OCI-LY3 (cell line): Measurements from ENCODE around the gene DGCR6L.

Experiments
- H2AFZ ChIP-seq: fragments of 200-600, 300-600 bp; shearing (Covaris generic); 2 replicates; pipeline ENCODE4 v1.6.0; 2014; ENCODE audit warnings: antibody characterized with exemption, low read depth, low read length
- H3K27ac ChIP-seq: fragments of 200-600, 300-600 bp; sonication (generic); 2 replicates; pipeline ENCODE4 v1.5.1; 2014; ENCODE audit warnings: mild to moderate bottlenecking, low read length, moderate library complexity, mixed read lengths
- H3K27me3 ChIP-seq: fragments of 200-600, 300-600 bp; sonication (generic); 2 replicates; pipeline ENCODE4 v1.6.1; 2014; ENCODE audit warnings: low read depth, low read length, mixed read lengths
- H3K36me3 ChIP-seq: fragments of 200-600, 300-600 bp; sonication (generic); replicated peaks from 2 replicates; pipeline ENCODE3; 2014; ENCODE audit warnings: low read depth, low read length, mixed read lengths
- H3K4me1 ChIP-seq: fragments of 300-600, 200-600 bp; sonication (generic); 2 replicates; pipeline ENCODE4 v1.6.1; 2014; ENCODE audit warnings: low read length, mixed read lengths
- H3K4me2 ChIP-seq: fragments of 200-600, 300-600 bp; sonication (generic); 2 replicates; pipeline ENCODE4 v1.6.1; 2014; ENCODE audit warnings: low read length, mixed read lengths
- H3K4me3 ChIP-seq: fragments of 300-600, 200-600 bp; sonication (generic); 2 replicates; pipeline ENCODE4 v1.5.1; 2014; ENCODE audit warnings: antibody characterized with exemption, mild to moderate bottlenecking, low read length, moderate library complexity
- H3K79me2 ChIP-seq: fragments of 300-600, 200-600 bp; shearing (Covaris generic); 2 replicates; pipeline ENCODE4 v1.6.1; 2014; ENCODE audit warnings: mild to moderate bottlenecking, low read length, mixed read lengths
- H3K9ac ChIP-seq: fragments of 300-600, 200-600 bp; shearing (Covaris generic); 2 replicates; pipeline ENCODE4 v1.6.0; 2014; ENCODE audit warnings: mild to moderate bottlenecking, low read length, moderate library complexity
- H3K9me3 ChIP-seq: fragments of 200-600, 300-600 bp; shearing (Covaris generic); 2 replicates; pipeline ENCODE4 v1.6.1; 2014; ENCODE audit warnings: low read length, mixed read lengths; ENCODE audit not compliant: insufficient read depth
- H4K20me1 ChIP-seq: fragments of 200-600, 300-600 bp; sonication (generic); 2 replicates; pipeline ENCODE4 v1.6.1; 2016; ENCODE audit warnings: low read length, mixed read lengths; ENCODE audit not compliant: insufficient read depth
- CTCF ChIP-seq: fragments of 200-600, 300-600 bp; sonication (generic); IDR thresholded peaks from 2 replicates; pipeline ENCODE4 v1.5.1; 2014; ENCODE audit warnings: antibody characterized with exemption, low read length, low read depth
- EZH2phosphoT487 ChIP-seq: fragments of 200-600 bp; shearing (Covaris generic); IDR thresholded peaks from 2 replicates; pipeline ENCODE4 v1.6.1; 2018; ENCODE audit warnings: antibody characterized with exemption, mixed run types, low read depth

Gene DGCR6L

GRCh38 chr22:20292108-20292507, 27.8 kb downstream of the DGCR6L start:
- no peaks in the 10 kb centered on the region for H3K9me3 ChIP-seq
- H3K27me3 ChIP-seq, result peaks cover 19% of the 10 kb centered on the region
- H3K4me2 ChIP-seq, result no peak overlapping the region
- no peaks in the 10 kb centered on the region for H3K36me3 ChIP-seq
- no peak overlapping the region for H3K9ac ChIP-seq
- no peaks in the 10 kb centered on the region for H3K79me2 ChIP-seq
- H3K4me1 ChIP-seq, result no peaks in the 10 kb centered on the region
- no peaks in the 10 kb centered on the region for H4K20me1 ChIP-seq
- TF ChIP-seq CTCF, result no peak
- no peak for TF ChIP-seq EZH2phosphoT487
- H2AFZ ChIP-seq, result no peak overlapping the region
- no peak overlapping the region for H3K4me3 ChIP-seq
- H3K27ac ChIP-seq, result no peak overlapping the region

GRCh38 chr22:20291604-20292063, 28.2 kb downstream of the DGCR6L start:
- H2AFZ ChIP-seq, result no peak overlapping the region
- no peak overlapping the region for H3K4me2 ChIP-seq
- H3K9ac ChIP-seq, result no peak overlapping the region
- TF ChIP-seq EZH2phosphoT487 (no peak), CTCF (no peak)
- no peaks in the 10 kb centered on the region for H3K9me3 ChIP-seq
- no peaks in the 10 kb centered on the region for H4K20me1 ChIP-seq
- H3K27ac ChIP-seq, result no peak overlapping the region
- H3K4me1 ChIP-seq, result no peaks in the 10 kb centered on the region
- H3K36me3 ChIP-seq, result no peaks in the 10 kb centered on the region
- no peak overlapping the region for H3K4me3 ChIP-seq
- H3K27me3 ChIP-seq, result peaks cover 15% of the 10 kb centered on the region
- no peaks in the 10 kb centered on the region for H3K79me2 ChIP-seq

GRCh38 chr22:20291249-20291586, 28.6 kb downstream of the DGCR6L start:
- H4K20me1 ChIP-seq, result no peaks in the 10 kb centered on the region
- no peak overlapping the region for H3K4me2 ChIP-seq
- no peak overlapping the region for H3K9ac ChIP-seq
- no peak for TF ChIP-seq EZH2phosphoT487
- H3K4me1 ChIP-seq, result no peaks in the 10 kb centered on the region
- peaks cover 14% of the 10 kb centered on the region for H3K27me3 ChIP-seq
- H3K36me3 ChIP-seq, result no peaks in the 10 kb centered on the region
- no peak overlapping the region for H2AFZ ChIP-seq
- no peaks in the 10 kb centered on the region for H3K9me3 ChIP-seq
- no peaks in the 10 kb centered on the region for H3K79me2 ChIP-seq
- no peak overlapping the region for H3K27ac ChIP-seq
- H3K4me3 ChIP-seq, result no peak overlapping the region

- Histone ChIP-seq H3K9ac (no peak overlapping the region), H3K27ac (no peak overlapping the region), H3K4me1 (no peaks in the 10 kb centered on the region)
Measured at GRCh38 chr22:20290578-20291248, 29.1 kb downstream of the DGCR6L start.

More at GRCh38 chr22:20290578-20291248, 29.1 kb downstream of the DGCR6L start:
- peaks cover 14% of the 10 kb centered on the region for H3K27me3 ChIP-seq
- no peaks in the 10 kb centered on the region for H3K36me3 ChIP-seq
- TF ChIP-seq EZH2phosphoT487, result no peak
- no peak for TF ChIP-seq CTCF
- no peak overlapping the region for H2AFZ ChIP-seq
- H4K20me1 ChIP-seq, result no peaks in the 10 kb centered on the region
- no peaks in the 10 kb centered on the region for H3K79me2 ChIP-seq
- no peak overlapping the region for H3K4me3 ChIP-seq
- no peak overlapping the region for H3K4me2 ChIP-seq
- H3K9me3 ChIP-seq, result no peaks in the 10 kb centered on the region
